Endothelial cell of umbilical vein (primary cell): ENCODE data around the gene EHF. TPM values are rescaled to one million over a fixed set of nuclear protein-coding genes. Genes with fewer than 3 reads are reported as not detected.

ENCODE experiments used
- Bru-seq: library from RNA; stranded (reverse); fragments of 400-500 nt; gene quantifications from one replicate; lab custom pipeline; 2021; lab: Mats Ljungman, UMichigan
- BruChase-seq, 2 experiments: library from RNA; stranded (reverse); fragments of 400-500 nt; gene quantifications; one replicate each; lab custom pipeline; 2021; lab: Mats Ljungman, UMichigan
- BruUV-seq: library from RNA; stranded (reverse); fragments of 400-500 nt; replicated peaks from 2 replicates; lab custom pipeline; 2021; lab: Mats Ljungman, UMichigan
- CTCF ChIA-PET: fragments of 300-600, 350-600 bp; sonication (Branson Sonifier 250); formaldehyde crosslinking; loops from one replicate; lab custom pipeline; 2021; ENCODE audit warnings: antibody characterized with exemption, inconsistent platforms; lab: Charles Lee
- POLR2A ChIA-PET: fragments of 300-600, 350-600 bp; sonication (Branson Sonifier 250); formaldehyde crosslinking; loops from one replicate; lab custom pipeline; 2021; ENCODE audit warnings: antibody characterized with exemption, inconsistent platforms; lab: Charles Lee
- DNase-seq: peaks from one replicate; pipeline ENCODE4 v3.0.0-alpha.2; 2011; ENCODE audit warnings: low read depth, low spot score
- FAIRE-seq: peaks from 2 replicates; lab custom pipeline; 2011; peaks lifted over from hg19 to GRCh38; lab: Jason Lieb, UNC
- H2AFZ ChIP-seq: 2 replicates; pipeline ENCODE4 v1.6.0; 2012; ENCODE audit warnings: low read depth, low read length, control low read depth, inconsistent platforms
- H3K27ac ChIP-seq: 2 replicates; pipeline ENCODE4 v1.5.1; 2011; ENCODE audit warnings: low read depth, mild to moderate bottlenecking, control low read depth, low read length, moderate library complexity; ENCODE audit not compliant: insufficient read depth
- H3K27me3 ChIP-seq, 2 experiments: 2 replicates each; pipeline versions ENCODE4 v1.6.0 to v1.6.1; 2011; ENCODE audit warnings: low read length in 2 of 2, mixed read lengths in 1 of 2; ENCODE audit not compliant: control insufficient read depth in 2 of 2, insufficient read depth in 2 of 2
- H3K36me3 ChIP-seq, 2 experiments: 2 replicates in 1 of 2; 3 replicates in 1 of 2; pipeline ENCODE4 v1.5.1; 2011; ENCODE audit warnings: low read length in 2 of 2, mild to moderate bottlenecking in 1 of 2, moderate library complexity in 1 of 2; ENCODE audit not compliant: control insufficient read depth in 2 of 2, insufficient read depth in 2 of 2; ENCODE audit errors: extremely low read depth in 1 of 2
- H3K4me1 ChIP-seq: 3 replicates; pipeline ENCODE4 v1.5.1; 2011; ENCODE audit warnings: mild to moderate bottlenecking, low read length; ENCODE audit not compliant: control insufficient read depth, insufficient read depth; ENCODE audit errors: extremely low read depth
- H3K4me2 ChIP-seq: 2 replicates; pipeline ENCODE4 v1.6.1; 2011; ENCODE audit warnings: low read length, control low read depth, mixed read lengths; ENCODE audit not compliant: insufficient read depth
- H3K4me3 ChIP-seq, 3 experiments: fragments of 200-600 bp in 1 of 3; sonication (generic), shearing (Covaris generic) in 1 of 3; replicated peaks in 1 of 3; 2 replicates each; pipeline ENCODE4 v1.5.1; 2011 to 2016; ENCODE audit warnings: control low read depth in 3 of 3, low read length in 3 of 3, mild to moderate bottlenecking in 2 of 3, inconsistent platforms in 1 of 3, low read depth in 1 of 3, moderate library complexity in 1 of 3; ENCODE audit not compliant: insufficient read depth in 1 of 3
- H3K79me2 ChIP-seq: 2 replicates; pipeline ENCODE4 v1.6.0; 2012; ENCODE audit warnings: low read length, inconsistent platforms; ENCODE audit not compliant: control insufficient read depth, insufficient read depth
- H3K9ac ChIP-seq: replicated peaks from 2 replicates; pipeline ENCODE3; 2011; ENCODE audit warnings: low read length, control low read depth; ENCODE audit not compliant: insufficient read depth; ENCODE audit errors: extremely low read depth
- H3K9me1 ChIP-seq: replicated peaks from 3 replicates; pipeline ENCODE4 v1.6.0; 2011; ENCODE audit warnings: mild to moderate bottlenecking, low read length; ENCODE audit not compliant: control insufficient read depth, insufficient read depth; ENCODE audit errors: extremely low read depth
- H3K9me3 ChIP-seq: replicated peaks from 2 replicates; pipeline ENCODE4 v1.5.1; 2012; ENCODE audit warnings: low read length, inconsistent platforms; ENCODE audit not compliant: control insufficient read depth, insufficient read depth
- H4K20me1 ChIP-seq: replicated peaks from 2 replicates; pipeline ENCODE3; 2011; ENCODE audit warnings: mild to moderate bottlenecking, low read length; ENCODE audit not compliant: control insufficient read depth, insufficient read depth; ENCODE audit errors: extremely low read depth
- CTCF ChIP-seq, 2 donors: IDR thresholded peaks; 1 replicate in 1 of 2; 2 replicates in 1 of 2; pipeline ENCODE4 v1.5.1; 2011; ENCODE audit warnings: low read length in 2 of 2, mild to moderate bottlenecking in 2 of 2, moderate library complexity in 2 of 2, control low read depth in 1 of 2, inconsistent platforms in 1 of 2, low read depth in 1 of 2; ENCODE audit not compliant: insufficient read depth in 1 of 2; ENCODE audit errors: extremely low read depth in 1 of 2
- EZH2 ChIP-seq: IDR thresholded peaks from 2 replicates; pipeline ENCODE4 v1.6.1; 2012; ENCODE audit warnings: borderline replicate concordance, low read depth, mild to moderate bottlenecking, moderate library complexity, low read length, inconsistent platforms; ENCODE audit not compliant: severe bottlenecking
- FOS ChIP-seq: IDR thresholded peaks from 2 replicates; pipeline ENCODE4 v1.6.1; 2011; ENCODE audit warnings: mild to moderate bottlenecking, low read length, moderate library complexity, borderline replicate concordance; ENCODE audit not compliant: insufficient read depth
- GATA2 ChIP-seq: IDR thresholded peaks from 2 replicates; pipeline ENCODE4 v1.7.0; 2011; ENCODE audit warnings: low read depth, mild to moderate bottlenecking, moderate library complexity, mixed read lengths, low read length; ENCODE audit not compliant: insufficient read length, insufficient read depth
- JUN ChIP-seq: IDR thresholded peaks from 2 replicates; pipeline ENCODE4 v1.6.1; 2011; ENCODE audit warnings: borderline replicate concordance, low read depth; ENCODE audit not compliant: insufficient read length, insufficient read depth
- MAX ChIP-seq: IDR thresholded peaks from 2 replicates; pipeline ENCODE4 v1.6.1; 2011; ENCODE audit not compliant: insufficient read depth, insufficient read length
- MYC ChIP-seq: IDR thresholded peaks from one replicate; pipeline ENCODE4 v1.6.1; 2011; ENCODE audit warnings: mild to moderate bottlenecking, low read depth, low read length
- POLR2A ChIP-seq: IDR thresholded peaks from 2 replicates; pipeline ENCODE4 v1.6.1; 2012; ENCODE audit warnings: low read depth, mild to moderate bottlenecking, control low read depth, low read length
- POLR2AphosphoS5 ChIP-seq: IDR thresholded peaks from 2 replicates; pipeline ENCODE4 v1.6.1; 2012; ENCODE audit warnings: low read depth, mild to moderate bottlenecking, control low read depth, low read length, moderate library complexity; ENCODE audit not compliant: insufficient read depth
- dilution Hi-C: fragments of 300-500 bp; cut with MboI; formaldehyde crosslinking; loops from one replicate; pipeline ENCODE4 v1.15.0; 2019; ENCODE audit warnings: low sequenced_read_pairs; ENCODE audit not compliant: extremely low pct_ligation_motif_present
- intact Hi-C: fragments of 100-400 bp; cut with micrococcal nuclease; formaldehyde crosslinking; loops from one replicate; pipeline ENCODE4 v1.10.0; 2022
- long read RNA-seq: library from polyadenylated mRNA; stranded (forward); transcript quantifications from one replicate; pipeline ENCODE4 v2.0.0, GENCODE V29; 2021
- polyA minus RNA-seq, 3 experiments: library from RNA; depleted of rRNA, polyadenylated mRNA; stranded (reverse); fragments of >200 nt; gene quantifications; 1 replicate in 1 of 3; 2 replicates in 2 of 3; pipeline ENCODE4 v1.2.3, GENCODE V29; 2011
- polyA plus RNA-seq, 4 experiments: library from polyadenylated mRNA; depleted of rRNA in 3 of 4; stranded (reverse) in 3 of 4; unstranded in 1 of 4; fragments of >200 nt; gene quantifications; 2 replicates each; pipeline versions ENCODE4 v1.2.1 to v1.2.3, GENCODE V29; 2011 to 2012; ENCODE audit warnings: missing spikeins in 1 of 4
- total RNA-seq: library from RNA; stranded (reverse); gene quantifications from 2 replicates; pipeline ENCODE4 v1.2.3, GENCODE V29; 2021

EHF gene
- total RNA-seq (not detected in 2 replicates), polyA plus RNA-seq (not detected in 2 replicates), polyA minus RNA-seq (not detected in 2 replicates), Bru-seq, nascent RNA (percentile 12 among the genes with signal in this experiment), BruChase-seq, experiment 1, labeled RNA remaining after a 6-hour chase (percentile 19 among the genes with signal in this experiment), BruChase-seq, experiment 2, labeled RNA remaining after a 2-hour chase (percentile 14 among the genes with signal in this experiment)
- polyA plus RNA-seq (2011; cell fraction: cytosol; rRNA removed) = not detected in 2 replicates
- polyA plus RNA-seq (2011; cell fraction: nucleus; rRNA removed) = not detected in 2 replicates
- polyA plus RNA-seq (2012) = not detected in 2 replicates
- polyA minus RNA-seq (2011; cell fraction: cytosol; rRNA and poly(A)+ RNA removed) = not detected
- polyA minus RNA-seq (2011; cell fraction: nucleus; rRNA and poly(A)+ RNA removed) = not detected in 2 replicates
- long read RNA-seq = 0 reads

GRCh38 chr11:34620820-34621792, at the start of gene EHF:
Gene EHF, plus strand, starts transcription at chr11:34621093. Its CDS starts 21,538 bp downstream, at chr11:34642631.
- Histone ChIP-seq H3K27me3 (peaks cover 0 to 2% of the 10 kb centered on the region in 2 experiments), H3K4me1 (no peaks in the 10 kb centered on the region), H3K36me3 (no peaks in the 10 kb centered on the region), H3K27ac (no peak within 1 kb of the TSS), H3K9me1 (no peaks in the 10 kb centered on the region), H3K9me3 (no peaks in the 10 kb centered on the region), H3K9ac (no peak within 1 kb of the TSS), H4K20me1 (no peaks in the 10 kb centered on the region), H2AFZ (no peak within 1 kb of the TSS), H3K79me2 (no peaks in the 10 kb centered on the region), H3K4me2 (no peak within 1 kb of the TSS), H3K4me3 (no peak within 1 kb of the TSS)
- TF ChIP-seq JUN = no peak
- TF ChIP-seq POLR2AphosphoS5 = no peak
- no peak for TF ChIP-seq GATA2
- TF ChIP-seq EZH2 = no peak
- no peak for TF ChIP-seq MAX
- no peak for TF ChIP-seq CTCF (IDR thresholded peaks at IDR 0.05; ENCODE audit: extremely low read depth in 1 of 2, insufficient read depth in 1 of 2, low read depth in 1 of 2, low read length in 2 of 2)
- no peak for TF ChIP-seq FOS
- no peak for TF ChIP-seq POLR2A
- TF ChIP-seq MYC = no peak
- ChIA-PET CTCF (no interaction called here), POLR2A (no interaction called here)
- DNase-seq (no peak), FAIRE-seq (no peak)
- dilution Hi-C loops (no loop called here), intact Hi-C loops (no loop called here)
- no TSS peak for BruUV-seq
